Stimulated activated CD4-positive, alpha-beta T cell treated with anti-CD3 and anti-CD28 coated beads, Interleukin-4, amount 100 ng/mL, for 24 hours (primary cell): ENCODE results near the gene OXNAD1.

ENCODE experiments used
- DNase-seq: peaks from one replicate; pipeline ENCODE4 v3.0.0-alpha.2; 2020

Gene OXNAD1

GRCh38 chr3:16247282-16248061 is 17.5 kb upstream of the OXNAD1 start:
- peak; percentile 82 for DNase-seq

- no peak for DNase-seq
Measured at GRCh38 chr3:16248556-16248955, 16.5 kb upstream of the OXNAD1 start.

GRCh38 chr3:16249336-16249735 is 15.7 kb upstream of the OXNAD1 start:
- DNase-seq = peak; percentile 13

- no peak for DNase-seq
Measured at GRCh38 chr3:16249886-16250285, 15.1 kb upstream of the OXNAD1 start.

GRCh38 chr3:16251316-16252085 is 13.5 kb upstream of the OXNAD1 start:
- no peak for DNase-seq

- no peak for DNase-seq
Measured at GRCh38 chr3:16252243-16252978, 12.6 kb upstream of the OXNAD1 start.

GRCh38 chr3:16252988-16253387 is 12.0 kb upstream of the OXNAD1 start:
- DNase-seq = no peak

GRCh38 chr3:16253601-16254000 is 11.4 kb upstream of the OXNAD1 start:
- no peak for DNase-seq

- no peak for DNase-seq
Measured at GRCh38 chr3:16254916-16255315, 10.1 kb upstream of the OXNAD1 start.

- no peak for DNase-seq
Measured at GRCh38 chr3:16255326-16255725, 9.7 kb upstream of the OXNAD1 start.

- DNase-seq = no peak
Measured at GRCh38 chr3:16255726-16256125, 9.3 kb upstream of the OXNAD1 start.

GRCh38 chr3:16257309-16257708 is 7.7 kb upstream of the OXNAD1 start:
- DNase-seq = no peak

- no peak for DNase-seq
Measured at GRCh38 chr3:16258177-16258576, 6.8 kb upstream of the OXNAD1 start.

GRCh38 chr3:16258866-16259265 is 6.1 kb upstream of the OXNAD1 start:
- DNase-seq = no peak

GRCh38 chr3:16260046-16260445 is 5.0 kb upstream of the OXNAD1 start:
- DNase-seq = no peak

- no peak for DNase-seq
Measured at GRCh38 chr3:16262174-16262573, 2.8 kb upstream of the OXNAD1 start.

- no peak for DNase-seq
Measured at GRCh38 chr3:16264174-16264707, 771 bp upstream of the OXNAD1 start.

GRCh38 chr3:16265455-16265786 is 409 bp downstream of the OXNAD1 start:
- no peak for DNase-seq

GRCh38 chr3:16266714-16267113 is 1.7 kb downstream of the OXNAD1 start:
- DNase-seq = no peak

- DNase-seq = no peak
Measured at GRCh38 chr3:16270855-16271254, 5.8 kb downstream of the OXNAD1 start.

- DNase-seq = no peak
Measured at GRCh38 chr3:16272588-16272987, 7.6 kb downstream of the OXNAD1 start.

GRCh38 chr3:16273867-16274266 is 8.9 kb downstream of the OXNAD1 start:
- no peak for DNase-seq

GRCh38 chr3:16277471-16277870 is 12.5 kb downstream of the OXNAD1 start:
- DNase-seq = no peak
